ENCODE data around the gene ZNF638. TPM values are rescaled to one million over a fixed set of nuclear protein-coding genes. Genes with fewer than 3 reads are reported as not detected.
"Not testable (repeated sequence)": the region's sequence is repeated elsewhere in the genome, so short reads cannot be mapped to it uniquely, and the experiment has no call there.

The ZNF638 gene
- total RNA-seq, 1 donor, result 152 TPM

GRCh38 chr2:71327916-71328315, 3.7 kb upstream of the ZNF638 start:
- no peak for TF ChIP-seq CTCF (IDR thresholded peaks at IDR 0.05; ENCODE audit: extremely low read depth, low read depth, low read length)
- peaks cover 14% of the 10 kb centered on the region for H3K79me2 ChIP-seq (ENCODE audit: insufficient read depth, low read length)
- H3K36me3 ChIP-seq (ENCODE audit: insufficient read depth, low read length), result no peaks in the 10 kb centered on the region
- no peak overlapping the region for H3K4me2 ChIP-seq (ENCODE audit: insufficient read depth, low read length)
- H3K4me1 ChIP-seq (ENCODE audit: insufficient read depth, low read length), result peaks cover 6% of the 10 kb centered on the region
- no peak overlapping the region for H3K27ac ChIP-seq (ENCODE audit: low read depth, low read length)
- H4K20me1 ChIP-seq (ENCODE audit: insufficient read depth, low read length), result peaks cover 7% of the 10 kb centered on the region
- peak overlapping the region; percentile 38 for H2AFZ ChIP-seq (ENCODE audit: low read length)
- no peaks in the 10 kb centered on the region for H3K27me3 ChIP-seq (ENCODE audit: insufficient read depth, low read length)
- no peak for DNase-seq (ENCODE audit: insufficient read length, low spot score, missing footprints)
- H3K9me3 ChIP-seq (ENCODE audit: low read depth, low read length), result no peaks in the 10 kb centered on the region
- no peak overlapping the region for H3K4me3 ChIP-seq (ENCODE audit: insufficient read depth, low read length)

- TF ChIP-seq CTCF (IDR thresholded peaks at IDR 0.05; ENCODE audit: extremely low read depth, low read depth, low read length), result no peak
- H3K4me2 ChIP-seq (ENCODE audit: insufficient read depth, low read length), result no peak overlapping the region
Measured at GRCh38 chr2:71330155-71330554, 1.4 kb upstream of the ZNF638 start.

DNA sequence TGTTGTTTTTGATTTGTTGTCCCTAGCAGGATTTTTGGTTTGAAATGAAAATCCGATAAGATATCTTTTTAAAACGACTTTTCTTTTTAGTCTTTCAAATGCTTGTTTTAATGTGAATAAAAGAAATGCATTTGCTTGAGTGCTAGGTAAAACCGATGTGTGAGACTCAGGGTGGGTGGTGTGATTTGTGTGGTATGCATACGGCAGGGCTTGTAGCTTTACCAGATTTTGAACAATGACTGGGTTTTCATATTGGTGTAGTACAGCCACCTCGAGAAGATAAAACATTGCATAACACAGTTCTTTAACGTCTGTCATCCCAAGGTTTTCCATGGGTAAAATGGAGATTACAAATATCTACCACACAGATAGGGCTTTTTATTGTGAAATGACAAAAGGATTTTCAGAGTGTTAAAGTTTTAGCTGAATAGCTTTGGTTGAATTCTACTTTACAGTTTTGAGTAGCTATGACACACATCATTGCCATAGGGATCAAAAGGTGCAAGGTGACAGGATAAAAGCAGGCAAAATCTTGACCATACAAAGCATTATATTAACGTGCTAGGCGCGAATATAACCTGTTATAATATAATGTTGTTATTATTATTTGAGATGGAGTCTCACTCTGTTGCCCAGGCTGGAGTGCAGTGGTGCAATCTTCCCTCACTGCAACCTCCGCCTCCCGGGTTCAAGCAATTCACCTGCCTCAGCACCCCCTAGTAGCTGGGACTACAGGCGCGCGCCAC, 824 bp upstream of the ZNF638 start:
- Histone ChIP-seq H3K27me3 (ENCODE audit: insufficient read depth, low read length) (no peaks in the 10 kb centered on the region), H2AFZ (ENCODE audit: low read length) (peak overlapping the region; percentile 93), H3K27ac (ENCODE audit: low read depth, low read length) (no peak overlapping the region), H4K20me1 (ENCODE audit: insufficient read depth, low read length) (peaks cover 23% of the 10 kb centered on the region), H3K4me3 (ENCODE audit: insufficient read depth, low read length) (peak overlapping the region; percentile 84), H3K79me2 (ENCODE audit: insufficient read depth, low read length) (peaks cover 41% of the 10 kb centered on the region), H3K36me3 (ENCODE audit: insufficient read depth, low read length) (no peaks in the 10 kb centered on the region), H3K9me3 (ENCODE audit: low read depth, low read length) (no peaks in the 10 kb centered on the region), H3K4me1 (ENCODE audit: insufficient read depth, low read length) (peaks cover 19% of the 10 kb centered on the region), H3K4me2 (ENCODE audit: insufficient read depth, low read length) (peak overlapping the region; percentile 79)
- no peak for DNase-seq (ENCODE audit: insufficient read length, low spot score, missing footprints)
- no peak for TF ChIP-seq CTCF (IDR thresholded peaks at IDR 0.05; ENCODE audit: extremely low read depth, low read depth, low read length)

More at GRCh38 chr2:71330155-71330554, 1.4 kb upstream of the ZNF638 start:
- Histone ChIP-seq H3K4me3 (ENCODE audit: insufficient read depth, low read length) (no peak overlapping the region), H4K20me1 (ENCODE audit: insufficient read depth, low read length) (peaks cover 20% of the 10 kb centered on the region), H2AFZ (ENCODE audit: low read length) (no peak overlapping the region), H3K79me2 (ENCODE audit: insufficient read depth, low read length) (peaks cover 36% of the 10 kb centered on the region), H3K36me3 (ENCODE audit: insufficient read depth, low read length) (no peaks in the 10 kb centered on the region), H3K9me3 (ENCODE audit: low read depth, low read length) (no peaks in the 10 kb centered on the region), H3K4me1 (ENCODE audit: insufficient read depth, low read length) (peaks cover 19% of the 10 kb centered on the region), H3K27ac (ENCODE audit: low read depth, low read length) (no peak overlapping the region), H3K27me3 (ENCODE audit: insufficient read depth, low read length) (no peaks in the 10 kb centered on the region)
- DNase-seq (ENCODE audit: insufficient read length, low spot score, missing footprints), result no peak

DNA sequence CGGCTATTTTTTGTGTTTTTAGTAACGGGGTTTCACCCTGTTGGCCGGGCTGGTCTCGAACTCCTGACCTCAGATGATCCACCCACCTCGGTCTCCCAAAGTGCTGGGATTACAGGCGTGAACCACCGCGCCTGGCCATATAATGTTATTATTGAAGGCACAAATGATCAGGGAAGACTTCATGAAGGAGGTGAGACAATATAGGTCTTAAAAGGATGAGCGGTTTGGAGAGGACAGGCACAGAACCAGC, 326 bp upstream of the ZNF638 start:
- DNase-seq (ENCODE audit: insufficient read length, low spot score, missing footprints); H3K27me3 ChIP-seq (ENCODE audit: insufficient read depth, low read length); H3K36me3 ChIP-seq (ENCODE audit: insufficient read depth, low read length); H3K9me3 ChIP-seq (ENCODE audit: low read depth, low read length); H3K27ac ChIP-seq (ENCODE audit: low read depth, low read length): not testable (repeated sequence)
- Histone ChIP-seq H4K20me1 (ENCODE audit: insufficient read depth, low read length) (peaks cover 24% of the 10 kb centered on the region), H3K79me2 (ENCODE audit: insufficient read depth, low read length) (peaks cover 46% of the 10 kb centered on the region), H3K4me3 (ENCODE audit: insufficient read depth, low read length) (peak overlapping the region; percentile 84), H3K4me1 (ENCODE audit: insufficient read depth, low read length) (peaks cover 20% of the 10 kb centered on the region), H3K4me2 (ENCODE audit: insufficient read depth, low read length) (peak overlapping the region; percentile 79), H2AFZ (ENCODE audit: low read length) (peak overlapping the region; percentile 93)

Data from osteoblast (primary cell).